ENCODE results near the gene LGALS4. TPM values are rescaled to one million over a fixed set of nuclear protein-coding genes. Genes with fewer than 3 reads are reported as not detected.

Gene LGALS4
- total RNA-seq, 4 donors from 2014 or later = 1.1 to 2.7 (median 1.9) TPM

Other genes with a start within 250 kb of the LGALS4 start
- gene MAP4K1, start 195.0 kb downstream of the LGALS4 start, total RNA-seq = 1 to 10 TPM in 3 of 4 donors, under 1 TPM in 1; 0.80 to 9.8 (median 5.6) TPM
- 100 to 1,000 TPM; 417 to 543 (median 453) TPM for gene EIF3K, start 193.8 kb downstream of the LGALS4 start, total RNA-seq
- 100 to 1,000 TPM; 411 to 572 (median 469) TPM for gene ACTN4, start 165.3 kb downstream of the LGALS4 start, total RNA-seq
- gene CAPN12, start 68.5 kb downstream of the LGALS4 start, total RNA-seq = 10 to 100 TPM in 3 of 4 donors, 1 to 10 TPM in 1; 7.6 to 20.0 (median 12.9) TPM
- gene LGALS7, start 39.4 kb downstream of the LGALS4 start, total RNA-seq = 1,000 to 10,000 TPM in 1 of 4 donors, 100 to 1,000 TPM in 2, 10 to 100 TPM in 1; 36.0 to 1,062 (median 348) TPM
- 1,000 to 10,000 TPM; 3,936 to 6,716 (median 4,891) TPM for gene LGALS7B, start 23.7 kb downstream of the LGALS4 start, total RNA-seq
- gene ECH1, start 18.8 kb upstream of the LGALS4 start, total RNA-seq = 100 to 1,000 TPM in 2 of 4 donors, 10 to 100 TPM in 2; 59.4 to 197 (median 109) TPM
- gene HNRNPL, start 37.0 kb upstream of the LGALS4 start, total RNA-seq = 100 to 1,000 TPM; 147 to 203 (median 177) TPM
- 10 to 100 TPM in 3 of 4 donors, 1 to 10 TPM in 1; 5.5 to 14.0 (median 11.6) TPM for gene RINL, start 65.3 kb upstream of the LGALS4 start, total RNA-seq
- 100 to 1,000 TPM in 2 of 4 donors, 10 to 100 TPM in 2; 84.6 to 119 (median 101) TPM for gene SIRT2, start 86.7 kb upstream of the LGALS4 start, total RNA-seq
- 10 to 100 TPM; 26.9 to 51.2 (median 31.5) TPM for gene NFKBIB, start 87.0 kb upstream of the LGALS4 start, total RNA-seq
- gene CCER2, start 99.2 kb upstream of the LGALS4 start, total RNA-seq = 1 to 10 TPM; 3.3 to 8.7 (median 3.4) TPM
- 10 to 100 TPM; 11.7 to 23.3 (median 20.0) TPM for gene SARS2, start 117.8 kb upstream of the LGALS4 start, total RNA-seq
- gene MRPS12, start 118.0 kb upstream of the LGALS4 start, total RNA-seq = 10 to 100 TPM; 26.8 to 31.8 (median 30.0) TPM
- gene FBXO17, start 162.8 kb upstream of the LGALS4 start, total RNA-seq = 10 to 100 TPM; 13.2 to 46.5 (median 34.3) TPM
- 10 to 100 TPM; 25.0 to 33.3 (median 29.1) TPM for gene FBXO27, start 219.6 kb upstream of the LGALS4 start, total RNA-seq